DOHH2 (cell line): Measurements from ENCODE around the gene ZSCAN12.
"Not testable (repeated sequence)": the region's sequence is repeated elsewhere in the genome, so short reads cannot be mapped to it uniquely, and the experiment has no call there.

Experiments
- H3F3A ChIP-seq: fragments of 200-600 bp; sonication (generic), shearing (Covaris generic); 2 replicates; pipeline ENCODE4 v1.6.0; 2016; ENCODE audit warnings: antibody characterized with exemption, mild to moderate bottlenecking; ENCODE audit not compliant: control insufficient read depth, insufficient read depth
- H3K27ac ChIP-seq: fragments of 200-600 bp; sonication (generic); 2 replicates; pipeline ENCODE4 v1.5.1; 2014; ENCODE audit warnings: low read depth, mild to moderate bottlenecking, low read length, moderate library complexity
- H3K27me3 ChIP-seq: fragments of 200-600 bp; sonication (generic); 2 replicates; pipeline ENCODE4 v1.6.1; 2014; ENCODE audit warnings: mild to moderate bottlenecking, low read length, mixed read lengths; ENCODE audit not compliant: control insufficient read depth
- H3K36me3 ChIP-seq: fragments of 200-600 bp; sonication (generic); 2 replicates; pipeline ENCODE4 v1.6.1; 2014; ENCODE audit warnings: mild to moderate bottlenecking, low read length, moderate library complexity, mixed read lengths; ENCODE audit not compliant: control insufficient read depth
- H3K4me1 ChIP-seq: fragments of 200-600 bp; sonication (generic); 2 replicates; pipeline ENCODE4 v1.6.1; 2014; ENCODE audit warnings: mild to moderate bottlenecking, low read length, mixed read lengths; ENCODE audit not compliant: control insufficient read depth
- H3K4me2 ChIP-seq: fragments of 200-600 bp; sonication (generic); 2 replicates; pipeline ENCODE4 v1.6.0; 2014; ENCODE audit warnings: mild to moderate bottlenecking, low read length, moderate library complexity
- H3K4me3 ChIP-seq: fragments of 200-600 bp; sonication (generic); 2 replicates; pipeline ENCODE4 v1.5.1; 2014; ENCODE audit warnings: mild to moderate bottlenecking, low read length, mixed read lengths
- H3K79me2 ChIP-seq: fragments of 200-600 bp; sonication (generic); 2 replicates; pipeline ENCODE4 v1.6.1; 2014; ENCODE audit warnings: mild to moderate bottlenecking, low read length, mixed read lengths; ENCODE audit not compliant: control insufficient read depth
- H3K9me2 ChIP-seq: fragments of 200-600 bp; sonication (generic); replicated peaks from 2 replicates; pipeline ENCODE4 v1.6.1; 2014; ENCODE audit warnings: mild to moderate bottlenecking, low read length, mixed read lengths; ENCODE audit not compliant: control insufficient read depth
- H3K9me3 ChIP-seq: fragments of 200-600 bp; sonication (generic); 2 replicates; pipeline ENCODE4 v1.6.1; 2014; ENCODE audit warnings: antibody characterized with exemption, low read length, mixed read lengths; ENCODE audit not compliant: control insufficient read depth, insufficient read depth
- H4K20me1 ChIP-seq: fragments of 200-600 bp; sonication (generic); 2 replicates; pipeline ENCODE4 v1.6.0; 2014; ENCODE audit warnings: low read depth, mild to moderate bottlenecking, antibody characterized with exemption, low read length, moderate library complexity; ENCODE audit not compliant: control insufficient read depth, insufficient read depth
- EZH2phosphoT487 ChIP-seq: fragments of 200-600 bp; sonication (generic); IDR thresholded peaks from 2 replicates; pipeline ENCODE4 v1.6.1; 2017; ENCODE audit warnings: borderline replicate concordance, mild to moderate bottlenecking, antibody characterized with exemption, low read length, moderate library complexity, mixed read lengths
- TF ChIP-seq, protein P1 (sequence below): fragments of 200-600 bp; sonication (generic); IDR thresholded peaks from one replicate; pipeline ENCODE4 v1.5.1; 2014; ENCODE audit warnings: antibody characterized with exemption, mild to moderate bottlenecking, low read depth, low read length; ENCODE audit not compliant: poor library complexity, severe bottlenecking

Gene ZSCAN12

DNA sequence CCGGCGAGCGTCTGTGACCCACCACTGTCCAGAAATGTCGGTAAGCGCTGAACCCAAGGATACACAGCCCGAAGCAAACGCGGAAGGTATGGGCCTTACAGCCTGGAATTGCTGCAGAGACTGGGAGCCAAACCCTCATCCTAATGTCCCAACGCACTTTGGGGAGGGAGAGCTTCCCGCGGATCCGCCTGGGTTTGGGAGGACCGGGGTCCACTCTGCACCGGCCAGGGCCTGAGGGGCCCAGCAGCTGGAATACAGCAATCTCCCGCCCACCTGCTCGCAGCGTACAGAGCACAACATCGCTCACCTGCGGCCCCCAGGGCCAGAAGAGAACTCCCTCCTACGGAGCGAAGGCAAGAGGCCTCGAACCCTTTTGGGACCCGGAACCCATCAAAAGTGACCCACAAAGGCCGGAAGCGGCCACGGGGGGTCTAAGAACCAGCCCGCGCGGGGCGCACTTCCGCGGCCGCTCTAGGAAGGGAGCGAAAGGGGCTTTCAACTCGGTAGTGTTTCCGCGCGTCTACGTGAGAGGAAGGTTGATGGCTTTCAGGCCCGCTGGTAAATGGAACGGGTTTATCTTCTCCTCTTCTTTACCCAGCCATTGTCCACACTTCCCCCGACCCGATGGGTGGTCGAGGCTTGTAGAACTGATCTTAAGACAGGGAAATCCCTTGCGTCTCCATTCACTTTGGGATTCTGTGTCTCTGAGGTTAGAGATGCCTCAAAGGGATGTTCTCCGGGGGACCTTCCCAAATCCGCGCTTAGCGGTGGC is at the start of gene ZSCAN12:
TSS of gene ZSCAN12 (minus strand) at position 398 of the 772 bp plus-strand sequence. CDS start 1,342 bp downstream, outside the sequence.
- Histone ChIP-seq H3K27me3 (no peaks in the 10 kb centered on the region), H3F3A (no peaks in the 10 kb centered on the region), H3K9me2 (no peaks in the 10 kb centered on the region), H3K36me3 (peaks cover 17% of the 10 kb centered on the region), H3K4me1 (peaks cover 25% of the 10 kb centered on the region), H3K4me3 (peak within 1 kb of the TSS; percentile 81), H3K27ac (peak within 1 kb of the TSS; percentile 61), H3K79me2 (peaks cover 41% of the 10 kb centered on the region), H4K20me1 (no peaks in the 10 kb centered on the region), H3K9me3 (0 out of 2 replicates have a peak, but pooled peaks cover 3% of the 10 kb centered on the region), H3K4me2 (peak within 1 kb of the TSS; percentile 73)
- TF ChIP-seq, protein P1, sequence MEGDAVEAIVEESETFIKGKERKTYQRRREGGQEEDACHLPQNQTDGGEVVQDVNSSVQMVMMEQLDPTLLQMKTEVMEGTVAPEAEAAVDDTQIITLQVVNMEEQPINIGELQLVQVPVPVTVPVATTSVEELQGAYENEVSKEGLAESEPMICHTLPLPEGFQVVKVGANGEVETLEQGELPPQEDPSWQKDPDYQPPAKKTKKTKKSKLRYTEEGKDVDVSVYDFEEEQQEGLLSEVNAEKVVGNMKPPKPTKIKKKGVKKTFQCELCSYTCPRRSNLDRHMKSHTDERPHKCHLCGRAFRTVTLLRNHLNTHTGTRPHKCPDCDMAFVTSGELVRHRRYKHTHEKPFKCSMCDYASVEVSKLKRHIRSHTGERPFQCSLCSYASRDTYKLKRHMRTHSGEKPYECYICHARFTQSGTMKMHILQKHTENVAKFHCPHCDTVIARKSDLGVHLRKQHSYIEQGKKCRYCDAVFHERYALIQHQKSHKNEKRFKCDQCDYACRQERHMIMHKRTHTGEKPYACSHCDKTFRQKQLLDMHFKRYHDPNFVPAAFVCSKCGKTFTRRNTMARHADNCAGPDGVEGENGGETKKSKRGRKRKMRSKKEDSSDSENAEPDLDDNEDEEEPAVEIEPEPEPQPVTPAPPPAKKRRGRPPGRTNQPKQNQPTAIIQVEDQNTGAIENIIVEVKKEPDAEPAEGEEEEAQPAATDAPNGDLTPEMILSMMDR = peak; percentile 50
- TF ChIP-seq EZH2phosphoT487 = no peak

DNA sequence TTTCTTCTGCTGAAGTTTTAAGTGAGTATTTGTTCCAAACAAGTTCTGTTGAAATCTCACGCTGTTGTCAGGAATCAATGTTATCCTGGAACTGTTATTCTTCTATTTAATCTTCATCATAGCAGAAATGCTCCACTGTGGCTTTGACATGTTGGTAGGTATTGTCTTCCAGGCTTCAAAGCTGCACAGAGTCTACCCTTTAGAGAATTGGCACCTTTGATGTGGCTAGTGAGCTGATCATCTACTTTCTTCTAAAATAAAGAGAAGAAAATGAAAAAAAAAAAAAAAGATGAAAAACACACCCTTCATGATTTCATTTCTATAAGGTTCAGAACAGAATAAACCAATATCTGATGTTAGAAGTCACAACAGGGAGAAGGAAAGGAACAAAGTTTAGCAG is 49.5 kb upstream of the ZSCAN12 start:
- H3K4me3 ChIP-seq = no peak overlapping the region
- H3K4me2 ChIP-seq = no peak overlapping the region
- TF ChIP-seq, protein P1 = no peak
- no peak for TF ChIP-seq EZH2phosphoT487
- H4K20me1 ChIP-seq = no peaks in the 10 kb centered on the region
- no peaks in the 10 kb centered on the region for H3K36me3 ChIP-seq
- H3F3A ChIP-seq = no peaks in the 10 kb centered on the region
- no peaks in the 10 kb centered on the region for H3K27me3 ChIP-seq
- H3K9me2 ChIP-seq = no peaks in the 10 kb centered on the region
- no peaks in the 10 kb centered on the region for H3K79me2 ChIP-seq
- no peaks in the 10 kb centered on the region for H3K4me1 ChIP-seq
- H3K27ac ChIP-seq = no peak overlapping the region
- H3K9me3 ChIP-seq = peaks cover 7% of the 10 kb centered on the region; the same call in 1 of the 2 replicates

DNA sequence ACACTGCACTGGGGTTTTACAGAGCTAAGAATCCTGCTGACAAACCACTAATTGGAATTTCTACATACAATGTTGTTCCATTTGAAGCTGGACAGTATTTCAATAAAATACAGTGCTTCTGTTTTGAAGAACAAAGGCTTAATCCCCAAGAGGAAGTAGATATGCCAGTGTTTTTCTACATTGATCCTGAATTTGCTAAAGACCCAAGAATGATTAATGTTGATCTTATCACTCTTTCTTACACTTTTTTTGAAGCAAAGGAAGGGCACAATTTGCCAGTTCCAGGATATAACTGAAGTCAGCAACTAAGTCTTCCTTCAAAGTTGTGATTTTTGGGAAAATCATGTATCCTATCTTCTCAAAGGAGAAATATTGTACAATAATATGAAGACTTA is 48.0 kb upstream of the ZSCAN12 start:
- H3K9me3 ChIP-seq = peaks cover 13% of the 10 kb centered on the region; the same call in 1 of the 2 replicates
- H3K36me3 ChIP-seq, H3K4me1 ChIP-seq, H4K20me1 ChIP-seq, H3K4me2 ChIP-seq, H3K9me2 ChIP-seq, H3K4me3 ChIP-seq, H3F3A ChIP-seq, H3K27ac ChIP-seq, H3K79me2 ChIP-seq, H3K27me3 ChIP-seq: not testable (repeated sequence)

DNA sequence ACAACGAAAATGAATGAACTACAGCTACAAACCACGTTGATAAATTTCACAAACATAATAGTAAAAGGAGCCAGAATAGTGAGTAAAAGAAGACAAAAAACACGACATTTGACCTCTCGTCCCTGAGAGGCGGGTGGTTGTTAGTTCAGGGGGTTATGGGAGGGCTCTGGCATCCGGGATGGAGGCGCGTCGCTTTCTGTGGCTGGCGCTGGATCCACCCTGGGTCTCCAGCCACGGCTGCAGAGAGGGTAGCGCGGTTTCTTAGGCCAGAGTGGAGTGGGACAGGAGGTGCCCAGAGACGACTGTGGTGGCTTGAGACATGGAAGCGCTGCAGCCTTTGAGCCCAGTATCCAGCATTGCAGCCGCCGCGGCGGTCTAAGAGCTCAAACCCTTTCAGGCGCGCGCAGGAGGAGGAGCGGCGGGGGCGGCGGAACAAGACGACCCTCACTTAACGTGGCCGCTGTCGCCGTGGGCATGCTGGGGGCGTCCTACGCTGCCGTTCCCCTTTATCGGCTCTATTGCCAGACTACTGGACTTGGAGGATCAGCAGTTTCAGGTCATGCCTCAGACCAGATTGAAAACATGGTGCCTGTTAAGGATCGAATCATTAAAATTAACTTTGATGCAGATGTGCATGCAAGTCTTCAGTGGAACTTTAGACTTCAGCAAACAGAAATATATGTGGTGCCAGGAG is 47.4 kb upstream of the ZSCAN12 start:
- no peak for TF ChIP-seq EZH2phosphoT487
- TF ChIP-seq, protein P1 = no peak
- no peaks in the 10 kb centered on the region for H3K4me1 ChIP-seq
- H3K4me2 ChIP-seq = no peak overlapping the region

DNA sequence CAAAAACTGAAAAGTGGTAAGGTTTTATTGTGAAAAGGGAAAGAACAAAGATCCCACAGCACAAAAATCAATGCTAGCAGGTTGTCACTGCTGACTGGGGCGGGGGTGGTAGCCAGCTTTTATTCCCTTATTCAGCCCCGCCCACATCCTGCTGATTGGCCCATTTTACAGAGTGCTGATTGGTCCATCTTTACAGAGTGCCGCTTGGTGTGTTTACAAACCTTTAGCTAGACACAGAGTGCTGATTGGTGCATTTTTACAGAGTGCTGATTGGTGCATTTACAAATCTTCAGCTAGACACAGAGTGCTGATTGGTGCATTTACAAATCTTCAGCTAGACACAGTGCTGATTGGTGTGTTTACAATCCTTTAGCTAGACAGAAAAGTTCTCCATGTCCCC is 45.2 kb upstream of the ZSCAN12 start:
- peaks cover 13% of the 10 kb centered on the region; the same call in 1 of the 2 replicates for H3K9me3 ChIP-seq
- H3K79me2 ChIP-seq, H4K20me1 ChIP-seq, H3K27ac ChIP-seq, H3K27me3 ChIP-seq, H3K4me2 ChIP-seq, H3K4me1 ChIP-seq, H3K9me2 ChIP-seq, H3K36me3 ChIP-seq, H3F3A ChIP-seq, H3K4me3 ChIP-seq: not testable (repeated sequence)

More for the DNA sequence above, 47.4 kb upstream of the ZSCAN12 start:
- Histone ChIP-seq H3K79me2 (no peaks in the 10 kb centered on the region), H3K27ac (no peak overlapping the region), H3F3A (no peaks in the 10 kb centered on the region), H3K27me3 (no peaks in the 10 kb centered on the region), H4K20me1 (no peaks in the 10 kb centered on the region), H3K4me3 (no peak overlapping the region), H3K9me3 (peaks cover 13% of the 10 kb centered on the region; the same call in 1 of the 2 replicates), H3K36me3 (no peaks in the 10 kb centered on the region), H3K9me2 (no peaks in the 10 kb centered on the region)
